HepG2 (cell line): ENCODE data around the gene ACD. TPM values are rescaled to one million over a fixed set of nuclear protein-coding genes. Genes with fewer than 3 reads are reported as not detected.

Experiments used
- BORCS8-MEF2B ChIP-seq: sonication (generic); formaldehyde crosslinking; IDR thresholded peaks from 2 replicates; pipeline ENCODE4 v1.8.0; 2022; ENCODE audit warnings: mild to moderate bottlenecking, missing genetic modification reagents
- CHD4 ChIP-seq: fragments of 200-600 bp; sonication (generic); IDR thresholded peaks from 2 replicates; pipeline ENCODE4 v1.7.0; 2017; ENCODE audit warnings: mild to moderate bottlenecking, low read length, borderline replicate concordance
- HDAC1 ChIP-seq: sonication (generic); formaldehyde crosslinking; IDR thresholded peaks from 2 replicates; pipeline ENCODE4 v1.5.1; 2020; ENCODE audit warnings: mild to moderate bottlenecking, missing genetic modification reagents
- HNF4G ChIP-seq, 2 experiments: sonication (generic) in 1 of 2; formaldehyde crosslinking in 1 of 2; IDR thresholded peaks; 2 replicates each; pipeline versions ENCODE4 v1.4.0 to v1.6.1; 2011 to 2020; ENCODE audit warnings: borderline replicate concordance in 2 of 2, low read depth in 2 of 2, mild to moderate bottlenecking in 2 of 2, low read length in 1 of 2, missing genetic modification reagents in 1 of 2, moderate library complexity in 1 of 2
- MEIS2 ChIP-seq: sonication (generic); formaldehyde crosslinking; IDR thresholded peaks from 2 replicates; pipeline ENCODE4 v1.9.0; 2021; ENCODE audit warnings: mild to moderate bottlenecking, missing genetic modification reagents
- PHF8 ChIP-seq: sonication (generic); formaldehyde crosslinking; IDR thresholded peaks from 2 replicates; pipeline ENCODE4 v1.5.0; 2020; ENCODE audit warnings: missing genetic modification reagents
- SALL1 ChIP-seq: sonication (generic); formaldehyde crosslinking; IDR thresholded peaks from 2 replicates; pipeline ENCODE4 v1.8.0; 2022; ENCODE audit warnings: mild to moderate bottlenecking, missing genetic modification reagents
- SP4 ChIP-seq: sonication (generic); formaldehyde crosslinking; IDR thresholded peaks from 2 replicates; pipeline ENCODE4 v1.8.1; 2023; ENCODE audit warnings: mild to moderate bottlenecking, missing genetic modification reagents
- TP53 ChIP-seq: sonication (generic); formaldehyde crosslinking; conservative IDR thresholded peaks from 2 replicates; pipeline ENCODE4 v1.4.0; 2020; ENCODE audit warnings: missing genetic modification reagents
- ZFP36L2 ChIP-seq: sonication (generic); formaldehyde crosslinking; IDR thresholded peaks from 2 replicates; pipeline ENCODE4 v1.4.0; 2020; ENCODE audit warnings: missing genetic modification reagents
- ZMYM4 ChIP-seq: sonication (generic); formaldehyde crosslinking; IDR thresholded peaks from 2 replicates; pipeline ENCODE4 v1.8.1; 2023; ENCODE audit warnings: mild to moderate bottlenecking, missing genetic modification reagents
- ZNF121 ChIP-seq: sonication (generic); formaldehyde crosslinking; IDR thresholded peaks from 2 replicates; pipeline ENCODE4 v1.5.0; 2020; ENCODE audit warnings: mild to moderate bottlenecking, missing genetic modification reagents
- ZNF263 ChIP-seq: sonication (generic); formaldehyde crosslinking; IDR thresholded peaks from 2 replicates; pipeline ENCODE4 v1.4.0; 2020; ENCODE audit warnings: missing genetic modification reagents
- ZNF331 ChIP-seq: sonication (generic); formaldehyde crosslinking; IDR thresholded peaks from 2 replicates; pipeline ENCODE4 v1.4.0; 2020; ENCODE audit warnings: missing genetic modification reagents
- ZNF441 ChIP-seq: sonication (generic); formaldehyde crosslinking; IDR thresholded peaks from 2 replicates; pipeline ENCODE4 v1.7.0; 2021; ENCODE audit warnings: missing genetic modification reagents, borderline replicate concordance
- ZNF546 ChIP-seq: sonication (generic); formaldehyde crosslinking; conservative IDR thresholded peaks from 2 replicates; pipeline ENCODE4 v1.8.1; 2023; ENCODE audit warnings: mild to moderate bottlenecking, missing genetic modification reagents
- ZNF550 ChIP-seq: sonication (generic); formaldehyde crosslinking; IDR thresholded peaks from 2 replicates; pipeline ENCODE4 v1.4.0; 2020; ENCODE audit warnings: mild to moderate bottlenecking, missing genetic modification reagents, borderline replicate concordance
- ZNF556 ChIP-seq: sonication (generic); formaldehyde crosslinking; IDR thresholded peaks from 2 replicates; pipeline ENCODE4 v1.4.0; 2020; ENCODE audit warnings: mild to moderate bottlenecking, missing genetic modification reagents, borderline replicate concordance
- ZNF616 ChIP-seq: sonication (generic); formaldehyde crosslinking; IDR thresholded peaks from 2 replicates; pipeline ENCODE4 v1.5.0; 2020; ENCODE audit warnings: low read depth, mild to moderate bottlenecking, missing genetic modification reagents
- ZSCAN12 ChIP-seq: sonication (generic); formaldehyde crosslinking; IDR thresholded peaks from 2 replicates; pipeline ENCODE4 v1.9.0; 2021; ENCODE audit warnings: mild to moderate bottlenecking, missing genetic modification reagents
- ZSCAN31 ChIP-seq: sonication (generic); formaldehyde crosslinking; IDR thresholded peaks from 2 replicates; pipeline ENCODE4 v1.5.0; 2020; ENCODE audit warnings: low read depth, mild to moderate bottlenecking, missing genetic modification reagents
- ZXDC ChIP-seq: sonication (generic); formaldehyde crosslinking; IDR thresholded peaks from 2 replicates; pipeline ENCODE4 v1.5.0; 2020; ENCODE audit warnings: mild to moderate bottlenecking, missing genetic modification reagents
- polyA plus RNA-seq, 8 experiments: library from polyadenylated mRNA; depleted of rRNA in 3 of 8; stranded (reverse) in 7 of 8; unstranded in 1 of 8; fragments of >200 nt; fragmentation: Illumina TruSeq in 4 of 8; extraction: Trizol in 4 of 8; gene quantifications; 2 replicates each; pipeline versions ENCODE4 v1.2.1 to v1.2.3, GENCODE V29; 2011 to 2016; ENCODE audit warnings: low read depth in 4 of 8, missing spikeins in 1 of 8, mixed read lengths in 1 of 8; ENCODE audit not compliant: insufficient read depth in 1 of 8
- total RNA-seq, 5 experiments: library from RNA; depleted of rRNA; stranded (reverse); fragments of >200 nt; fragmentation: Illumina TruSeq; extraction: Trizol; gene quantifications; 2 replicates each; pipeline ENCODE4 v1.2.3, GENCODE V29; 2016; ENCODE audit warnings: low read depth in 1 of 5
- TF ChIP-seq, protein P1 (sequence below): IDR thresholded peaks from 2 replicates; pipeline ENCODE4 v1.6.1; 2016; ENCODE audit warnings: low read depth, control low read depth
- TF ChIP-seq, protein P2 (sequence below): sonication (generic); formaldehyde crosslinking; IDR thresholded peaks from 2 replicates; pipeline ENCODE4 v1.8.1; 2022; ENCODE audit warnings: low read depth, mild to moderate bottlenecking, missing genetic modification reagents

The ACD gene
- total and polyA plus RNA-seq, 2 of the 13 experiments (the other 11 are each of a cell fraction or from before 2014, with no cell fraction given) = 32.6 to 38.3 TPM

- peak; percentile 53; the same call in 1 of the 2 replicates for TF ChIP-seq ZNF331 (CRISPR knock-in tag)
- 0 out of 2 replicates have a peak, but pooled peaks have one; percentile 11 for TF ChIP-seq ZNF263 (CRISPR knock-in tag)
- 0 out of 2 replicates have a peak, but pooled peaks have one; percentile 20 for TF ChIP-seq ZNF121 (CRISPR knock-in tag)
- no peak for TF ChIP-seq ZSCAN12 (CRISPR knock-in tag)
- 0 out of 2 replicates have a peak, but pooled peaks have one; percentile 23 for TF ChIP-seq SP4 (CRISPR knock-in tag)
- peak; percentile 17; the same call in 1 of the 2 replicates for TF ChIP-seq ZNF546 (CRISPR knock-in tag)
- TF ChIP-seq HDAC1 = peak; percentile 28; the same call in 1 of the 2 replicates
- TF ChIP-seq ZNF441 = peak; percentile 84; the same call in 1 of the 2 replicates
- 0 out of 2 replicates have a peak, but pooled peaks have one; percentile 29 for TF ChIP-seq ZNF556 (CRISPR knock-in tag)
- no peak for TF ChIP-seq TP53 (CRISPR knock-in tag)
- TF ChIP-seq BORCS8-MEF2B (CRISPR knock-in tag) = peak; percentile 74
- no peak for TF ChIP-seq ZNF550 (CRISPR knock-in tag)
- TF ChIP-seq ZSCAN31 (CRISPR knock-in tag) = peak; percentile 46; the same call in 1 of the 2 replicates
- TF ChIP-seq, protein P1, sequence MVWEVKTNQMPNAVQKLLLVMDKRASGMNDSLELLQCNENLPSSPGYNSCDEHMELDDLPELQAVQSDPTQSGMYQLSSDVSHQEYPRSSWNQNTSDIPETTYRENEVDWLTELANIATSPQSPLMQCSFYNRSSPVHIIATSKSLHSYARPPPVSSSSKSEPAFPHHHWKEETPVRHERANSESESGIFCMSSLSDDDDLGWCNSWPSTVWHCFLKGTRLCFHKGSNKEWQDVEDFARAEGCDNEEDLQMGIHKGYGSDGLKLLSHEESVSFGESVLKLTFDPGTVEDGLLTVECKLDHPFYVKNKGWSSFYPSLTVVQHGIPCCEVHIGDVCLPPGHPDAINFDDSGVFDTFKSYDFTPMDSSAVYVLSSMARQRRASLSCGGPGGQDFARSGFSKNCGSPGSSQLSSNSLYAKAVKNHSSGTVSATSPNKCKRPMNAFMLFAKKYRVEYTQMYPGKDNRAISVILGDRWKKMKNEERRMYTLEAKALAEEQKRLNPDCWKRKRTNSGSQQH (CRISPR knock-in tag) = 0 out of 2 replicates have a peak, but pooled peaks have one; percentile 76
- no peak for TF ChIP-seq ZFP36L2
- no peak for TF ChIP-seq HNF4G (IDR thresholded peaks at IDR 0.05; ENCODE audit: borderline replicate concordance, low read depth, low read length)
- no peak for TF ChIP-seq HNF4G (CRISPR knock-in tag; IDR thresholded peaks at IDR 0.05; ENCODE audit: borderline replicate concordance, low read depth)
- no peak for TF ChIP-seq ZXDC (CRISPR knock-in tag)
- 0 out of 2 replicates have a peak, but pooled peaks have one; percentile 67 for TF ChIP-seq ZNF616 (CRISPR knock-in tag)
- TF ChIP-seq CHD4 = no peak
- no peak for TF ChIP-seq ZMYM4 (CRISPR knock-in tag)
- TF ChIP-seq, protein P2, sequence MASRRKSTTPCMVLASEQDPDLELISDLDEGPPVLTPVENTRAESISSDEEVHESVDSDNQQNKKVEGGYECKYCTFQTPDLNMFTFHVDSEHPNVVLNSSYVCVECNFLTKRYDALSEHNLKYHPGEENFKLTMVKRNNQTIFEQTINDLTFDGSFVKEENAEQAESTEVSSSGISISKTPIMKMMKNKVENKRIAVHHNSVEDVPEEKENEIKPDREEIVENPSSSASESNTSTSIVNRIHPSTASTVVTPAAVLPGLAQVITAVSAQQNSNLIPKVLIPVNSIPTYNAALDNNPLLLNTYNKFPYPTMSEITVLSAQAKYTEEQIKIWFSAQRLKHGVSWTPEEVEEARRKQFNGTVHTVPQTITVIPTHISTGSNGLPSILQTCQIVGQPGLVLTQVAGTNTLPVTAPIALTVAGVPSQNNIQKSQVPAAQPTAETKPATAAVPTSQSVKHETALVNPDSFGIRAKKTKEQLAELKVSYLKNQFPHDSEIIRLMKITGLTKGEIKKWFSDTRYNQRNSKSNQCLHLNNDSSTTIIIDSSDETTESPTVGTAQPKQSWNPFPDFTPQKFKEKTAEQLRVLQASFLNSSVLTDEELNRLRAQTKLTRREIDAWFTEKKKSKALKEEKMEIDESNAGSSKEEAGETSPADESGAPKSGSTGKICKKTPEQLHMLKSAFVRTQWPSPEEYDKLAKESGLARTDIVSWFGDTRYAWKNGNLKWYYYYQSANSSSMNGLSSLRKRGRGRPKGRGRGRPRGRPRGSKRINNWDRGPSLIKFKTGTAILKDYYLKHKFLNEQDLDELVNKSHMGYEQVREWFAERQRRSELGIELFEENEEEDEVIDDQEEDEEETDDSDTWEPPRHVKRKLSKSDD (CRISPR knock-in tag) = 0 out of 2 replicates have a peak, but pooled peaks have one; percentile 29
- TF ChIP-seq MEIS2 (CRISPR knock-in tag) = peak; percentile 42; the same call in 1 of the 2 replicates
- TF ChIP-seq PHF8 (CRISPR knock-in tag) = 0 out of 2 replicates have a peak, but pooled peaks have one; percentile 24
- peak; percentile 57 for TF ChIP-seq SALL1 (CRISPR knock-in tag)
These were observed 7.4 kb downstream of the ACD start (continued) for GRCh38 chr16:67652578-67653127.
